Eye (tissue), 1 donor: Measurements from ENCODE around the gene ZNF474.

ENCODE experiments used
- DNase-seq: peaks from one replicate; pipeline ENCODE4 v3.0.0-alpha.2; 2015

The ZNF474 gene

DNA sequence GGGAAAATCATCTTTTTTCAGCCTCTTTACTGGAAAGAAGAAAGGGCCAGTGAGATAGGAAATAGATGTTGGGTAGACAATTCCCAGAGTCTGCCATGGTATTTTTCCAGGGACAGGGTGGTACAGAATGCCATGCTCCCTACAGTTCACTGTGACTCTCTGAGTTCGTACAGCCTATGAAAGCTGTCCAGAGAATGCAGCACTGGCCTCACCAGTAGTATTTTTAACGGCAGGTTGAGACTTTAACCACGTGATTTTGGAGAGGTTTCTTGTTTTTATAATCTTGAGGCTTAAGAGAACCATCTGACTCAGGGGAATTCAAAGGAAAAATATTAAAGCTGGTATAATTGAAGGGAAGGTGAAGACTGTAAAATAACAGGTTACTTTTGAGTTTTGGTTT, 10.1 kb upstream of the ZNF474 start:
- DNase-seq: no peak

DNA sequence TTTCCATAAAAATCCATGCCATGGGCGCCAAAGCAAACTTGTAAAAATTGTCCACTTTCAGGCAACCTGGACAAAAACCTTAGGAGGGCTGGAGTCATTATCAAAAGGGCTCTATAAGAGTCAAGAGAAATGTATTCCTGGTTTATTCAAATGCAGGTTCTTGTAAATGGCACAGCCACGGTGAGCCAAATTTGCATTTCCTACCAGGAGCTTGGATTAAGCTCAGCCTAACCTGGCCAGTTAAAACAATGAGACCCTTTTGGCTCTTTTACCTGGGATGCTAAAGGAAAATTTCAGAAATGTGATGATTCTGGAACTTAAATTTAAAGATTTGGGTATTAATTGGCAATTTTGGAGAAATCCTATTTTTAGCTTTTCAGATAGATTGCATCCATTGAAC, 8.9 kb upstream of the ZNF474 start:
- DNase-seq: no peak

DNA sequence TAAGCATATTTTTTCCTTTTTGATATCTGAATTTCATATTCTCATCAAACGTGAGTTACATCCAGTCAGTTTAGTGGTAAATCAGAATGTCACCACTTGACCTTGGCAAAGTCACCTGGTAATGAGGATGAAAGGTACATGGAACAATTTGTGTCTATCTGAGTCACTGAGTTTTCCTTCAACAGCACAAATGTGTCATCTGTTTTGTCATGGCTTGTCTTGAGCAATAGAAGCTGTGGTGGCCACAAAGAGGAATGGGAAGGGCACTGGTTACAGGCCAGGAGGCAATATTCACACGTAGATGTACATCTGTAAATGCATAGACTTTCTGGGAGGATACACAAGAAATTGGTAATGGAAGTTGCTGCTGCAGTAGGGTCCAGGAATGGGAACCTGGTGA, 8.4 kb upstream of the ZNF474 start:
- no peak for DNase-seq

DNA sequence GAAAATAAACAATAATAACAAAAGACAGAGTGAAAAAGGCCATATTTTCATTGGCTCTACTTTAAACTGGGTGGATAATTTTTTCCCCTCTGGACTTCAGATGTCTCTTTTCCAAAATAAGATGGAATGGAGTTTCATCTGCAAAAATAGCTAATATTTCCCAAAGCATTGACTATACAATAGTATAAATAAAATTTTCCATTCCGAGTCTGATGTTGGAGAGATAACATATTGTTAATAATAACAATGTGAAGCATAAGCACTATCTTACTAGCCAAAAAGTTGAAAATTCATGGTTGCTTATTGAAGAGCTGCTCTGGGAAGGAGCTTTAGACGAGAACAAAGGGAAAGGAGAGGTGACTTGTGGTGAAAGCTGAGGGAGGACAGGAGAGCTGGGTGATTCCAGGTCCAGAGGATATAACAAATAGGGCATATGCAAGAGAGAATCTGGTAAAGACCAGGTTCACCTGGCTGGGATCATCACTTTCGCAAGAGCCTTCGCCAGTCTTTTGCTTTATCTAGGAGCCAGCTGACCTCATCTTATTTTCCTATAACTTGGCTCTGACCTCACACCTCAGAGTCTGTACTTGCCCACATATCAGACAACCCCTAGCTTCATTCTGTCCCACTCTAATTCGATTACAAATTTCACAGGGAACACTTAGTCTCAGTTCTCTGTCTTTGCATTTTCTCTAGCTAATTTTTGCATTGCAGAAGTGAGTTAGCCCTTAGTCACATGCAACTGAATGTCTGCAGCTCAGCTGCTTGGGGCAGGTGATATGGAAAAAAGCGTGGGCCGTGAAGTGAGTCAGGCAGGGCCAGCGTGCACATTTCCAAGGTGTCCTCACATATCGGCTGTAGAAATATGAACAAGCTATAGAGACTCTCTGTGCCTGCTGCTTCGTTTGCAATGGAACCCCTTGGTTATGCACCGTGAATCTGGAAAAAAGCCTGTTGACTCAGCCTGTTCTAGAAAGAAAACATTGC, 7.6 kb upstream of the ZNF474 start:
- DNase-seq: no peak

DNA sequence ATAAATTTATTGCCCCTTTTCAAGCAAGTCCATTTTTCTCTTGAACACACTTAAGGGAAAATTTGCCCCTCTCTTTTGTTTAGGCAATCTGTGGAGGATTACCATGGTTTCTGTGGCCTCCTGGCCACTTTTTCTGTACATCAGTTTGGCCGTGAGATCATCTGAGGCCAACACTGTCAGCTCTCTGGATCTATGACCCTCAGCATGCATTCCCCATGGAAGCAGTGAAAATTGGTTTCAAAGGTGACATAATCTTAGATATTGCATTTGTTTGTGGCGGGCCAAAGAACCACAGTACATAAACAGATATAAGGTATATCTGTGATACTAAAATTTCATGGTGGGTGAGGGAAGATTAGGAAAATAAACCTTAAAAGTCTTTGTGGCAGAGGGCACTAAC, 4.6 kb upstream of the ZNF474 start:
- no peak for DNase-seq

DNA sequence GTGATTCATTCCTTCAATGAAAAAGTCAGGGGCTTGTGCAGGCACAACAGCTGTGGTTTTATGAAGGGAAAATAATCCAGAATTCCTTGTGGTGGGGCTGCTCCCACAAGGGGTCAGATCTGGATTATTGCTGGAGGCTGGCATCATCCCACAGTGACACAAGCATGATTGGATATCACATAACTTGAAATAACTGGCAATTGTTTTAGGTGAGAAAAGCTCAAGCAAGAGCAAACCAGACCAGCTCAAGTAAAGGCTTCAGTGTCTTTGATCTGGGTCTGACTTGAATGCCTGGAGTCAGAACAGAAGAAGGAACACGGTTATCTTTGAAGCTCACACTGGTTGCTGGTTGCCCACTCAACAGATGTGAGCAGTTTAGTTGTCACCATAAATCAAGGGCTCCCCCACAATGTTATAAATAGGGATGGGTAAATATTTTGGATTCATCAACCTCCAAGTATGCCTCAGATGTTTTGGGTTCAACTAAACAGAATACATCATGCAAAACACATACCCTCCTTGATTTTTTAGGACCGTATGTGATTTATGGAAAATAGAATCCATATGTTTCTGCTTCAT, 3.1 kb upstream of the ZNF474 start:
- DNase-seq: peak; percentile 56

DNA sequence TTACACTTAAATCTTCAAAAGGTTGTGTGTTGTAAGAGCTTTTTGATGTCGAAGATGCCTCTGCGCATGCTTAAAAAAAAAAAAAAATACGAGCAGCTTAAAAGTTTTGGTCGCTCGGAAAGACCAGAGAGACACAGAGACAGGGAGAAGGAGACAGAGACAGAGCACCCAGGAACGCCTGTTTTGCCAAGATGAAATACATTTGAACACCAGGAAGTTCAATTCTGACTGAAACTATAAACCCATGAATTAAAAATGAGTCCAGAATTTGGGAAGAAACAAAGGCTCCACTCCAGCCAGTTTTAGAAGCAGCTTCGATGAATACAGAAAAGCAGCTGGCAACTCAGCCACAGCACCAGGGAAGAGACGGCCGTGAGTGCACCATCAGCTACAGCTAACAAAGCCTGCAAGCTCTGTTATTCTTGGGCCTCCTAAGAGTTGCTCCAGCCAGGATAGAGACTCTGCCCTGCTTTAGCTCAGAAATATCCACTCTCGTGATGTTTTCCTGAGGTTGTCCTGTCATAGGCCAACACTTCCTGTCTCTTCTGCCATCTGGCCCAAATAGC, 2.5 kb upstream of the ZNF474 start:
- peak; percentile 38 for DNase-seq

DNA sequence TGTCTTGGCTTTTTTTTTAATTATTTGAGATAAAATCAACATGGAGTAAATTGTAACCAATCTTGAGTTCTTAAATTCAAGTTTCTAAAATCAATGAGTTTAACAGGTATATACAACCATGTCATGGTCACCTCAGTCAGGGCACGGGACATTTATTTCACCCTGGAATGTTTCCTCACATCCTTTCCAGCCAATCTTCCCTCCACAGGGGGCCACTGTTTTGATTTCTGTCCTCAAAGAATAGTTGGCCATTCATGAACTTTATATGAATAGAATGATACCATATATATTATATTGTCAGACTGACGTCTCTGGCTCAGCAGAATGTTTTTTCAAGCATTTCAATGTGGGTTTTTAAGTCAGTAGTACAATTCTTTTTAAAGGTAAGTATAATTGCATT, 806 bp downstream of the ZNF474 start:
- DNase-seq: no peak

DNA sequence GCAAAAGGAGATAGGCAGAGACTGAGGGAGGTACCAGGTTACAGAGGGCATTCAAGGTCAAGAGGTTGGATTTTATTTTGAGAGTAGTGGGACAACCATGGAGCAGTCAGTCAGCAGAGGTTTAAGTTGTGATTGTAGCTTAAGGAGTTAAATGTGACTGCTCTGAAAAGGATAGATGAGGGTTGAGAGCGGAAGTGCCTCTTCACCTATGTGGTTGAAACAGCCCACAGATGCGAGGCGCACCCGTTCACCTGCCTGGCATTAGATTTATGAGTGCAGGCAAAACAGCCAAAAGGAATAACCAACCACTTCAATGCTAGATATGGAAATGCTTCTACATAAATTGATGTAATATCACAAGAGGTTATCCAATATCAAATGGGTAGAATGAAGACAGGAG, 8.4 kb downstream of the ZNF474 start:
- DNase-seq: no peak

DNA sequence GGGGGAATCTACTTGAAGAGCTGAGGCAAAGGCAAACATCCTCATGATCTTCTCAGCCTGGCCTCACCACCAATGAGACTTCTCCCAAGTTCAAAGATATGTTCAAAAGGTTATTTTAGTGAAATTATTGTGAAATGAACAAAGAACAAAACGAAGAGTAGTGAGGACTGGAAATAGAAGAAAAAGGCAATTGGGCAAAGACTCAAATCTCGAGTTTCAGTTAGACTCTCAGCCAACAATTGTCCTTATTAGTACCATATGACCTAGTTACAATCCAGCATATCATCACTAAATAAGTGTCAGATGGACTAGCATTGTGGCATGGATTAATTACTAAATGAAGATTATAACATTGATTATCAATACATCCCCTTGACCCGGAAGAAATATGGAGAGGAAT, 9.0 kb downstream of the ZNF474 start:
- no peak for DNase-seq

DNA sequence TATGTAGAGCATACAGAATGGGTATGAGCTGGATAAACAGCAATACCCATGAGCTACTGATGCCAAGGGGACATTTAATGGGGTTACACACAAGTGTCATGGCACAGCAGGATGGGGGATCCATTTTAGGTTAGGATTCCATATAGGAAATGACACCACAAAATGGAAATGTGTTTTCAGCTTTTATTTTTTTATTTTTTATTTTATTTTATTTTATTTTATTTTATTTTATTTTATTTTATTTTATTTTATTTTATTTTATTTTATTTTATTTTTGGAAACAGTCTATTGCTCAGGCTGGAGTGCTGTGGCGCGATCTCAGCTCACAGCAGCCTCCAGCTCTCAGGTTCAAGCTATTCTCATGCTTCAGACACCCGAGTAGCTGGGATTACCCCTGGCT, 11.6 kb downstream of the ZNF474 start:
- DNase-seq: no peak

DNA sequence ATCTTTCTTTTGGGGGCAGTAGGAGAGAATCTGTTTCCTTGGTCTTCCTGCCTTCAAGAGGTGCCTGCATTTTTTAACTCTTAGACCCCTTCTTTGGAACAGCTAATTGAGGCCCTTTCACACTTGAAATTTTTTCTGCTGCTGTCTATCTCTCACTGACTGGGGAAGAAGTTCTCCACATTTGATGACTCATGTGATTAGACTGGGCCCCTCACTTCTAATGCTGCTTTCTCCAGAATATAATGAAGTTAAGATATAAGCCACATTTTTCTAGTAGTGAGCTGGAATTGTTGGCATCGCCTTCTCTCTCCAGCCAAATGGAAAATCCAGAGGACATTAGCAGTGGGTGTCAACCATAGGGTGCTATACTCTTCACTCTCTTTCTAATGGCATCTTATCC, 12.4 kb downstream of the ZNF474 start:
- no peak for DNase-seq

DNA sequence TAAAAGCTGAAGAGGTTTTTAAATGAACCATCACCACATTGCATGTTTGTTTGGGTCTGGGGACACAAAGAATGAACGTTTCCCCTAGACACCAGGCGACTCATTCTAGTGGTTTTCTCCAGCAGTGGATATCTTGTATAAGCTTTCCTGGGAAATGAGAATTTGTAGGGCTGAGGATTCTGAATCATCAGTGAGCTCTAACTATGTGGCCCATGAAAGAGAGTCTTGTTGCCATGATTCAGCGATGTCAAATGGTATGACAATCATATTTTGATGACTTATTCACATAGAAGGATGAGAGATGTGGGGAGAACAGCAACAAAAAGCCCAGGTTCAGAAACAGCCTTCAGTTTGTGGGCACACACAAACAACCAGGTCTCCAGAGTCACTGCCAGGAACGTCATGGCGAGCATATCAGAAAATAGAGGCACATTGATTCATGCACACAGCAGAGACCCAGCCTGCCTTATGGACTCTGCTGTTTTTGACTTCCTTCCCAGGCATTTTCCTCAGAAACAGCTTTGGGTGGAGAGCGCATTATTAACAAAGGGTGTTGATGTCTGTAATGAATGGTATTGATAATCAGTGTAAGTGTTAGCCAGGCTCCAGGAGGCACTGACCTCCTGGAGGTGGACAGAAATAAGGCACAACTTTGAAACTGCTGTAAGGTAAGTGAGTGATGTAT, 13.3 kb downstream of the ZNF474 start:
- no peak for DNase-seq

DNA sequence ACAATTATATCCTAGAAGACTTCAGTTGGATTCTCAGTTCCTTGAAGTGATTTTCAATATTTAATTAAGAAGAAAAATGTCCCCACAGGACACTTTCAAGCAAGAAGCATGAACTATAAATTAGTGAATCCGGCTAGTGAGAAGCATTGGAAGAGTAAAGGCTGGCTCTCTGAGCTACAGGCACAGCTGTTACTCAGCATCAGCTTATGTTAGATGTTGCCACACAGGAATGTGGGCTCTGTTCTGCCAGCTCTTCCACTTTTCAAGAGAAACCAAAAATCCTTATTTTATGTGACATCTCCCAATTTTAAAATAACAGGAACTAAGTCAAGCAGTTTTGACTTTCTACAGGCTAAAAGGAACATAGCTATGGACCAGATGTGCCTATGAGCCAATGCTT, 14.9 kb downstream of the ZNF474 start:
- no peak for DNase-seq

DNA sequence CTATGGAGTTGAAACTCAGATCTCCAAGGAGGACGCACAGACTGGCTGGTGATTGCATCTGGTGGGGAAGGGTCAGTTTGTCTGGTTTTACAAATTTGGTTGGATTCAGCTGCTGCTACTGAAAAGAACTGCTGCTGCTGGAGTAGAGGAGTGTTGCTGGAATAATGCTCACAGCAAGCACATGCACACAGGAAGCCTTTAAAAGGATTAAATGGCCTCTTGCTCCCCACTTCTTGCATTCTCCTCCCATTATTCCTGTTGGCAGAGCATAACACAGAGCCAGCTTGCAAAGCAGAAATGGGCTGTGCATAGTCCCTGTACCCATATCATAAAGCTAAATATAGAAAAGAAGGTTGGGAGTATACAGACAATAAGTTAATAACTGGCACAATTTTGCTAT, 16.6 kb downstream of the ZNF474 start:
- no peak for DNase-seq

DNA sequence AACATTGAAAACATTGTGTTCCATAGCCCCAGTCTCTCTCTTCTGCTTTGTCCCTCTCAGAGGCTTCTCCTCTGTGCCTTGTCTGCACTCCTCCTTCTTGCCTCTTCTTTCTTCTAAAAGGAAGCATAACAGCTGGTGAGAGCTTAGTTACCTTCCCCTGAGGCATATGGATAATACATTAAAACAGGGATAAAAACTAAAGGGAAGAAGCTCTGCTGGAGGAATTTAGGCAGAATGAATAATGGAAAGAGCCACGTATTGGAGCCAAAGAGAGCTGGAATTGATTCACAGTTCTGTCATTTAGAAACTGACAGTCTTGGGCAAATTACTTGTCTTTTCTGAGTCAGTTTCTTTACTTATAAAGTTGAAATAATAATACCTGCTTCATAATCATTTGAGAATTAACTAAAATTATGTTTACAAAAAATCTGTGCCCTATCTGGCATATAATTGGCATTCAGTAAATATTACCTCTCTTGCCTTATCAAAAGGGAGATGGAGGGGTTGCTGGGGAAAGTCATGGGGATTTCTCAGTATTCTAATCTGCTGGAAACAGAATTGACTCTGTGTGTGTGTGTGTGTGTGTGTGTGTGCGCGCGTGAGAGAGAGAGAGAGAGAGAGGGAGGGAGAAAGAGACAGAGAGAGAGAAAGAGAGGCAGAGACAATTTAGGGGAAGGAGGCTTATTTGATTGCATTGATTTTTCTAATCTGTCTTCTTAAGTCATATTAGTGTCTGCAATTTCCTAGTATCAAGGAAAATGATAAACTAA, 20.2 kb downstream of the ZNF474 start:
- no peak for DNase-seq

DNA sequence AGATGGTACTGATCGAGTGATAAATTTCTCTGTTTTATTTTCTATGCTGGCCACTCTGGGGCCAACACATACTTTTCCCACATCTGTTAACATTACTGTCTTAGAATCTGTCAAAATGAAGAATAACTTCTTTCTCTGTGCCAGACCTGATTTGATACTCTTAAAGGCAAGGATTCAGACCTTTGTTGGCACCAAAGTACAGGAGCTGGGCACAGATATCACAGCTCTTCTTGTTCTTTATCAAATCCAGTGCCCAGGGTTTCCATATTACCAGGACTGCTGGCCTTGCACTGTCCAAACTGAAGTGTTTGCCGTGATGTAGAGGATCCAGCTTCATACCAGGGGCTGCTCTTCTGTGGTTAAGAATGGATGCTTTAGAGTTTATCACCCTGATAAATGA, 20.9 kb downstream of the ZNF474 start:
- no peak for DNase-seq

DNA sequence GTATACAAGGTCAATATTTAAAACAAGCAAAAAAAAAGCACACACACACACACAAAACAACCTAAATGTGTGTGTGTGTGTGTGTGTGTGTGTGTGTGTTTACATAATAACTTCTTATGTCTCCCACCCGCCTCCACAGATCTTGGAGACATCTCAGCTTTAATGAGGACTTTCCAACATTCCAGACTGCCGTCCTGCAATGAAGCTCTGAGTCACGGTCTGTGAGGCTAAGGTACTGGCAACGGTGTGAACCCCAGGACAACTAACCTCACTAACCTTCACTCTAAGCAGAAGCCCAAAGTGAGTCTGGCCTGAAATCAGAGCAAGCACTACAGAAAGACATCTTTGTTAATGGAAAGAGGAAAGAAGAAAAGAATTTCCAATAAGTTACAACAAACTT, 22.3 kb downstream of the ZNF474 start:
- DNase-seq: no peak

DNA sequence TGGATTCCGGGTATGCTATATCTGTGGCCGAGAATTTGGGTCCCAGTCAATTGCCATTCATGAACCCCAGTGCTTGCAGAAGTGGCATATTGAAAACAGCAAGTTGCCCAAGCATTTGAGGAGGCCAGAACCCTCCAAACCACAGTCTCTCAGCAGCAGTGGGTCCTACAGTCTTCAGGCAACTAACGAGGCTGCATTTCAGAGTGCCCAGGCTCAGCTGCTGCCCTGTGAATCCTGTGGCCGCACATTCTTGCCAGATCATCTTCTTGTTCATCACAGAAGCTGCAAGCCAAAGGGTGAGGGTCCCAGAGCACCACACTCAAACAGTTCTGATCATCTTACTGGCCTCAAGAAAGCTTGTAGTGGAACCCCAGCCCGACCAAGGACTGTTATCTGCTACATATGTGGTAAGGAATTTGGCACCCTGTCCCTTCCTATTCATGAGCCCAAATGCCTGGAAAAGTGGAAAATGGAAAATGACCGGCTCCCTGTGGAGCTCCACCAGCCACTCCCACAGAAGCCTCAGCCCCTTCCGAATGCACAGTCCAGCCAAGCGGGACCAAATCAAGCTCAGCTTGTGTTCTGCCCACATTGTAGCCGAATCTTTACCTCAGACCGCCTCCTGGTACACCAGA, 23.0 kb downstream of the ZNF474 start:
- DNase-seq: no peak

DNA sequence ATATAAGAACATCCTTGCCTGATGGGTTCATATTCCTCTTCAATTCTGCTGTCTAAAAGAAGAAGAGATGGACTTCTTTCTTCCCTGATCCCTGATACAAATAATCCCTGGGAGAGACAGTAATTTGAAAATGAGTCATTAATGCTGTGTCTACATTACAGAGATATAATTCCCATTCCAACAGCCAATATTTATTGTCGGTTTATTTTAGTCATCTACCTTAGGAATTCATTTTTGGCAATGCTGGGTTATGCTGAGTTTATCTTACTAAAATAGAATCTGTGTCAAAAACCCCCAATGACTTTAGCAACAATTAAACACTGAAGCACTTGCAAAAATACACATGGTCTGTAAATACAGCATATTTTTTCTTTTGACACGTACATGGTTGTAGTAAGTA, 23.9 kb downstream of the ZNF474 start:
- no peak for DNase-seq

DNA sequence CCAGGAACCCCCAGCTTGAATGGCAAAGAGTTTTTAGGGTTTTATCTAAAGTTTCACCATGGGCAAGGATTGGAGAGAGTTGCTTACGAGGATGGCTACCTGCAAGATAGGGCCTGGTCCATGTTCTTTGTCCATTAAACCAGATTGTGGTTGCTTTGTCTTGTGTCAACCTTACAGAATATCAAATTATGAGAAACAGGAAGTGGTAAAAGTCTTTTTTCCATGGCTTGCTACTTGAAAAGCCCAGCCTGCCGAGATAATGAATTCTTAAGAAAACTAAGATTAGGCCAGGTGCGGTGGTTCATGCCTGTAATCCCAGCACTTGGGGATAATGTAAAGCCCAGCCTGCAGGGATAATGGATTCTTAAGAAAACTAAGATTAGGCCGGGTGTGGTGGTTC, 24.4 kb downstream of the ZNF474 start:
- no peak for DNase-seq

DNA sequence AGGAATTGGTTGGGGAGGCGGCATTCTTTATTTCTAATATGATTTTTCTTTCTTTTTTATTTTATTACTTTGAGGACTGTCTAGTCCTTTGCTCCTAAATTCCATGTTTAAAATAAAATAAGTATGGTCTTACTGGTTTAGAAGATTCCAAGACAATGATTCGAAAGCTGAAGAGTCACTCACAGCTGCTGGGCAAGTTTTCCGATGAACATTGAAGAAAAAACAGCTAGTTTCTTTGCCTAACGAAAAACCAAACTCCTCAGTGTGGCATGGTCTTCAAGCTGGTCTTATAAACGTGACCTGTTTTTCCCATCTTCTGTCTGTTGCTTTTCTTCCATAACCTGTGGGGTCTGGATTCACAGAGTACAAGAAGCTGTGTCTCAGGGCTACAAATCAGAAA, 25.1 kb downstream of the ZNF474 start:
- DNase-seq: no peak
